Right lobe of liver (tissue), 6 donors: ENCODE results near the gene SERINC3. TPM values are rescaled to one million over a fixed set of nuclear protein-coding genes. Genes with fewer than 3 reads are reported as not detected.
"Not testable (repeated sequence)": the region's sequence is repeated elsewhere in the genome, so short reads cannot be mapped to it uniquely, and the experiment has no call there.

Experiments
- ATAC-seq, 4 donors: fragments of 200-7000 bp; cut with Tn5 transposase; one replicate each; pipeline ENCODE4 v1.9.1; 2020; ENCODE audit warnings: mild to moderate bottlenecking in 4 of 4, moderate library complexity in 4 of 4
- DNase-seq, 3 donors: peaks; one replicate each; pipeline ENCODE4 v3.0.0-alpha.2; 2020
- H3K27ac ChIP-seq, 3 donors: fragments of 200-600 bp; one replicate each; pipeline ENCODE4 v1.8.0; 2022
- H3K27me3 ChIP-seq, 2 donors: fragments of 200-600 bp; one replicate each; pipeline ENCODE4 v1.8.0; 2022
- H3K36me3 ChIP-seq, 4 donors: fragments of 200-600 bp; sonication (generic) in 1 of 4; one replicate each; pipeline versions ENCODE4 v1.5.1 to v1.8.0; 2017 to 2022; ENCODE audit warnings: control low read depth in 1 of 4
- H3K4me1 ChIP-seq, 4 donors: fragments of 200-600 bp; sonication (generic) in 1 of 4; one replicate each; pipeline versions ENCODE4 v1.5.1 to v1.8.0; 2017 to 2022; ENCODE audit warnings: control low read depth in 1 of 4
- H3K4me3 ChIP-seq, 3 donors: fragments of 200-600 bp; one replicate each; pipeline ENCODE4 v1.8.0; 2022
- H3K9me3 ChIP-seq, 4 donors: fragments of 200-600 bp; sonication (generic) in 1 of 4; one replicate each; pipeline versions ENCODE4 v1.5.1 to v1.8.0; 2017 to 2022; ENCODE audit warnings: control low read depth in 1 of 4
- POLR2A ChIP-seq: fragments of 450-650 bp; IDR thresholded peaks from one replicate; pipeline ENCODE4 v1.6.1; 2017; ENCODE audit warnings: antibody characterized with exemption, mild to moderate bottlenecking
- WGBS: methylation state at CpG from one replicate; pipeline ENCODE4 v1.1.6; 2018; ENCODE audit warnings: low coverage, low lambda C conversion rate; ENCODE audit not compliant: insufficient coverage; ENCODE audit errors: missing lambda C conversion rate; 5-methylcytosine and 5-hydroxymethylcytosine counted together
- intact Hi-C, 2 donors: fragments of 100-400 bp; cut with DNase I; formaldehyde crosslinking; loops; one replicate each; pipeline versions ENCODE4 v1.11.2 to v1.14.1; 2022
- total RNA-seq, 6 experiments: library from RNA; depleted of rRNA in 2 of 6; stranded (reverse); fragments of >200 nt in 2 of 6; fragmentation: NEBNext Ultra II Directional in 3 of 6; extraction: Animal tissue kit (Norgen Biotek cat#: 25700) in 3 of 6; gene quantifications; one replicate each; pipeline versions ENCODE4 v1.1.0 to v1.2.4, GENCODE V29; 2016 to 2023
- TF ChIP-seq, protein P1 (sequence below), 4 donors: fragments of 200-600 bp in 3 of 4; fragments of 450-650 bp in 1 of 4; IDR thresholded peaks; one replicate each; pipeline versions ENCODE4 v1.5.1 to v1.8.0; 2016 to 2022; ENCODE audit warnings: antibody characterized with exemption in 4 of 4, mild to moderate bottlenecking in 2 of 4
- donor health status: DM: no; HTN: yes; CAD: no.
- donor health status: DM: no; HTN: no; CAD: no.
- donor health status: DM: no; HTN: no; CAD: no.
- donor health status: DM: no; HTN: yes; CAD: no.
- donor health status: DM: no; HTN: yes; CAD: no.

The SERINC3 gene
- total RNA-seq, 6 experiments from 2014 or later = 42.2 to 77.5 (median 58.5) TPM

DNA sequence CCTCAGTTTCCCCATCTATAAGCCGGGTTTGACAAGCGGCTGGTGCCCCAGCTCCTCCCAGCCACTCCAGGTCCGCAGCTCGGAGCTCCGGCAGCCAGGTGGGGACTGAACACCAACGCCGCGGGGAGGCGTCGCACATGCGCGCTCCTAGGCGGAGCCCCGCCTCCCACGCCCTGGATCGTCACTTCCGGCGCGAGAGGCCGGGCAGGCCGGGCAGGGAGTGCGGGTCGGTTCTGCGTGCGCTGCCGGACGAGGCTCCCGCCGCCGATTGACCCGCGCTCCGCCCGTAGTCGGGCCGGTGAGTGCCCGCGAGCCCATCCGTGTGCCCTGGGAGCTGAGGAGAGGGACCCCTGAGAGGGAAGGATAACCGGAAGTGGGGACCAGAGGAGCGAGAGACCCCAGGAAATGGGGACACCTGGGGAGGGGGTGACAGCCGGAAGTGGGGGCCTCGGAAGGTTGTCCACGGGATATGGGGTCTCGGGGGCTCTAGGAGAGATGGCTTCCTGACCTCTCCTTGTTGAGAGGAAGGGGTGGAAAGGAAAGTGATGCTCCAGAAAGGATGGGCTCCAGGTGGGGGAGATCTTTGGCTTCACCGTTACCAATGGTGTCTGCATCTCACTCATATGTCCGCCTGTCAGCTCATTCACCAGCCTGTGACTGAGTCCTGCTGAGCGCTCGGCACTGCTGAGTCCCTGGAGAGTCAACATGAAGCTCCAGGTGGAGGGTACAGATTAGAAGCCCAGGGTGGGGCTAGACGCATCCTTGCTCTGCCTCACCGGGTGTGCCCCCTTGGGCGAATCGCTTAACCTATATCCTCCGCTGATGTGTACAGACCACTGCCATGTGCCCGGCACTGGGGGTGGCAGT, 45.9 kb downstream of the SERINC3 start, which contains the start of gene TTPAL:
Gene TTPAL, plus strand, starts transcription at position 181 of the 867 bp plus-strand sequence. CDS start 4,126 bp downstream, outside the sequence.
- Histone ChIP-seq H3K4me1 (peaks cover 0 to 47% (median 16%) of the 10 kb centered on the region in 4 donors), H3K9me3 (no peaks in the 10 kb centered on the region), H3K4me3 (peak within 1 kb of the TSS; percentile 63 to 88 (median 74)), H3K36me3 (no peaks in the 10 kb centered on the region), H3K27me3 (no peaks in the 10 kb centered on the region), H3K27ac (peak within 1 kb of the TSS; percentile 77 to 90 (median 87))
- intact Hi-C loops = no loop called here
- DNase-seq = peak; percentile 93 to 95 (median 94)
- TF ChIP-seq, protein P1, sequence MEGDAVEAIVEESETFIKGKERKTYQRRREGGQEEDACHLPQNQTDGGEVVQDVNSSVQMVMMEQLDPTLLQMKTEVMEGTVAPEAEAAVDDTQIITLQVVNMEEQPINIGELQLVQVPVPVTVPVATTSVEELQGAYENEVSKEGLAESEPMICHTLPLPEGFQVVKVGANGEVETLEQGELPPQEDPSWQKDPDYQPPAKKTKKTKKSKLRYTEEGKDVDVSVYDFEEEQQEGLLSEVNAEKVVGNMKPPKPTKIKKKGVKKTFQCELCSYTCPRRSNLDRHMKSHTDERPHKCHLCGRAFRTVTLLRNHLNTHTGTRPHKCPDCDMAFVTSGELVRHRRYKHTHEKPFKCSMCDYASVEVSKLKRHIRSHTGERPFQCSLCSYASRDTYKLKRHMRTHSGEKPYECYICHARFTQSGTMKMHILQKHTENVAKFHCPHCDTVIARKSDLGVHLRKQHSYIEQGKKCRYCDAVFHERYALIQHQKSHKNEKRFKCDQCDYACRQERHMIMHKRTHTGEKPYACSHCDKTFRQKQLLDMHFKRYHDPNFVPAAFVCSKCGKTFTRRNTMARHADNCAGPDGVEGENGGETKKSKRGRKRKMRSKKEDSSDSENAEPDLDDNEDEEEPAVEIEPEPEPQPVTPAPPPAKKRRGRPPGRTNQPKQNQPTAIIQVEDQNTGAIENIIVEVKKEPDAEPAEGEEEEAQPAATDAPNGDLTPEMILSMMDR (IDR thresholded peaks at IDR 0.05) = peak; percentile 29 to 51 (median 40)
- peak; percentile 99 for TF ChIP-seq POLR2A
- WGBS = under 1% methylated on average over 18 of the region's 55 CpGs
- ATAC-seq = peak; percentile 83 to 90 (median 85)

DNA sequence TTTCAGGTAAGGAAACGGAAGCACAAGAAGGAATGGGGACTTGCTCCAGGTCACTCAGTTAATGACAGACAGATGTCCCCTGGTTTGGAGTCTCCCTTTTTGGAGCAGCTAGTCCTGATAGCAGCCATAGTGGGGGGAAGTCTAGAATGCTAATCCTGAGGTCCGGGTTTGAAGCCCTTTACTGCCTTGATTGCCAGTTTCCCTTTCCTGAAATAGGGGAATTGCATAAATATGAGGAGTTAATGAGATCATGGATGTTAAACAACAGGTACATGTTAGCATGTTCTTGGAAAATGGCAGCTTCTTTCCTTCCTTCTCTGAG, 46.5 kb downstream of the SERINC3 start:
- intact Hi-C loops = no loop called here
- Histone ChIP-seq H3K27me3 (no peaks in the 10 kb centered on the region), H3K4me3 (peak overlapping the region; percentile 63 to 88 (median 74)), H3K9me3 (no peaks in the 10 kb centered on the region), H3K36me3 (no peaks in the 10 kb centered on the region), H3K27ac (peak overlapping the region; percentile 77 to 90 (median 87)), H3K4me1 (peaks cover 0 to 47% (median 16%) of the 10 kb centered on the region in 4 donors)
- WGBS = 18% methylated on average over 2 of the region's 2 CpGs
- TF ChIP-seq, protein P1 (IDR thresholded peaks at IDR 0.05) = no peak
- no peak for TF ChIP-seq POLR2A
- DNase-seq = no peak
- no peak for ATAC-seq

DNA sequence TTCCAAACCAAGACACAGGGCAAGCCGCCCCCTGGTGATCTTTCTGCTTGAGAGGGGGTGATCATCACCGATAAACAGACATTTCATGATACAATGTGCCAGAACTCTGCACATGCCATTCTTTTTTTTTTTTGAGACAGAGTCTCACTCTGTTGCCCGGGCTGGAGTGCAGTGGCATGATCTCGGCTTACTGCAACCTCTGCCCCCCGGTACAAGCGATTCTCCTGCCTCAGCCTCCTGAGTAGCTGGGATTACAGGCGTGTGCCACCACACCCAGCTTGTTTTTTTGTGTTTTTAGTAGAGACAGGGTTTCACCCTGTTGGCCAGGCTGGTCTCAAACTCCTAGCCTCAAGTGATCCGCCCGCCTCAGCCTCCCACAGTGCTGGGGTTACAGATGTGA, 49.6 kb downstream of the SERINC3 start:
- H3K27ac ChIP-seq = peak overlapping the region in 2 of 3 donors; percentile 88 to 94
- ATAC-seq, intact Hi-C loops, H3K27me3 ChIP-seq, H3K36me3 ChIP-seq, H3K9me3 ChIP-seq, H3K4me3 ChIP-seq, DNase-seq: not testable (repeated sequence)
- peaks cover 0 to 51% (median 21%) of the 10 kb centered on the region in 4 donors for H3K4me1 ChIP-seq
- 58% methylated on average over 8 of the region's 9 CpGs for WGBS

DNA sequence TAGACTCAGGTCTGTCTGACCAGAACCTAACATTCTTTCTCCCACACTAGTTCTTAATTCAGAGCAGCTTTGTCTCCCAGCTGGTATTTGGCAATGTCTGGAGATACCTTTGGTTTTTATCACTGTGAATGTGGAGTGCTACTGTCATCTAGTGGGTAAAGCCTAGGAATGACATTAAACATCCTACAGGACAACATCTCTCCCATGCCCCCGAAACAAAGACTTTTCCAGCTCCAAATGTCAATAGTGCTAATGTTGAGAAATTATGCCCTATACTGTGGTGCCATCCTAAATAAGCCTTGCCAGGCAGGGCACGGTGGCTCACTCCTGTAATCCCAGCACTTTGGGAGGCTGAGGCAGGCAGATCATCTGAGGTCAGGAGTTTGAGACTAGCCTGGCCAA, 50.4 kb downstream of the SERINC3 start:
- TF ChIP-seq, protein P1 (IDR thresholded peaks at IDR 0.05) = peak; percentile 71 to 99 (median 78)
- TF ChIP-seq POLR2A = no peak
- Histone ChIP-seq H3K4me1 (peaks cover 0 to 50% (median 24%) of the 10 kb centered on the region in 4 donors), H3K4me3 (peak overlapping the region in 2 of 3 donors; percentile 1 to 32), H3K9me3 (no peaks in the 10 kb centered on the region), H3K36me3 (no peaks in the 10 kb centered on the region), H3K27me3 (no peaks in the 10 kb centered on the region), H3K27ac (peak overlapping the region in 2 of 3 donors; percentile 88 to 94)
- intact Hi-C loops = no loop called here
- ATAC-seq (peak; percentile 48 to 62 (median 56)), DNase-seq (no peak)
- WGBS = 21% methylated on average over 2 of the region's 2 CpGs

DNA sequence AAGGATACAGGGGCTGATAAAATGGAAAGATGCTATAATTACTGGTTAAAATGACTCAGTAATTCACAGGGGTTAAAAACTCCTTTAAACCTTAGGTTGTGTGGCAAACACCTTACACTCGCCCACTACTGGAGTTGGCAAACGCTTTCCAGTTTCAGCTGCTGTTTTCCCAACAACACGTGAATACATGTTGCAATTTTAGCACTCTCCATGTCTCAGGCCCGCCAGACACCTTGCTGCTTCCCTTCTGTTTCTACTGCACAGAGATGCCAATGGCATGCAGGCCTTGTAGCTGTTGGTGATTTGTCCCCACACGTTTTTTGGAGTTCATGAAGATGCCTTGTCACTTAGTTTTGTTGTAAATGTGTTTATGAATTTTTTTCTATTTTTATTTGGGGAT, 51.5 kb downstream of the SERINC3 start:
- Histone ChIP-seq H3K27me3 (no peaks in the 10 kb centered on the region), H3K27ac (peak overlapping the region in 2 of 3 donors; percentile 88 to 94), H3K9me3 (no peaks in the 10 kb centered on the region), H3K4me1 (peaks cover 0 to 60% (median 30%) of the 10 kb centered on the region in 4 donors), H3K36me3 (no peaks in the 10 kb centered on the region), H3K4me3 (peak overlapping the region in 1 of 3 donors; percentile 32)
- DNase-seq (peak in 2 of 3 donors; percentile 43 to 81), ATAC-seq (peak; percentile 26 to 39 (median 38))
- intact Hi-C loops = no loop called here
- WGBS = 29% methylated on average over 5 of the region's 5 CpGs
- no peak for TF ChIP-seq POLR2A
- TF ChIP-seq, protein P1 (IDR thresholded peaks at IDR 0.05) = no peak
